Naive thymus-derived CD4-positive, alpha-beta T cell (primary cell): ENCODE data around the gene STK4. TPM values are rescaled to one million over a fixed set of nuclear protein-coding genes. Genes with fewer than 3 reads are reported as not detected.

Source experiments
- ATAC-seq: fragments of 150-1000 bp; cut with Tn5 transposase; 2 replicates; pipeline ENCODE4 v1.10.0; 2021; ENCODE audit warnings: mild to moderate bottlenecking, moderate library complexity
- CTCF ChIA-PET: fragments of 350-600 bp; sonication (Branson Sonifier 250); formaldehyde crosslinking; loops from one replicate; lab custom pipeline; 2021; ENCODE audit warnings: antibody characterized with exemption; lab: Charles Lee
- POLR2A ChIA-PET: fragments of 350-600 bp; sonication (Branson Sonifier 250); formaldehyde crosslinking; loops from one replicate; lab custom pipeline; 2021; ENCODE audit warnings: antibody characterized with exemption, inconsistent platforms; lab: Charles Lee
- DNase-seq, 9 donors: peaks; one replicate each; pipeline versions ENCODE4 v3.0.0 to v3.0.0-alpha.2; 2020 to 2022; ENCODE audit warnings: mixed read lengths in 1 of 9
- H3K27ac ChIP-seq: one replicate; pipeline ENCODE4 v1.7.0; 2013; ENCODE audit warnings: mild to moderate bottlenecking, low read depth, low read length, moderate library complexity
- H3K27me3 ChIP-seq, 2 donors: one replicate each; pipeline ENCODE4 v1.7.0; 2013; ENCODE audit warnings: low read length in 2 of 2, mild to moderate bottlenecking in 2 of 2, moderate library complexity in 2 of 2; ENCODE audit not compliant: control insufficient read depth in 2 of 2, insufficient read depth in 2 of 2
- H3K36me3 ChIP-seq, 3 experiments: 1 replicate in 2 of 3; 2 replicates in 1 of 3; pipeline ENCODE4 v1.7.0; 2013; ENCODE audit warnings: low read length in 3 of 3, mild to moderate bottlenecking in 3 of 3, moderate library complexity in 1 of 3; ENCODE audit not compliant: insufficient read depth in 3 of 3, control insufficient read depth in 2 of 3
- H3K4me1 ChIP-seq, 2 donors: one replicate each; pipeline ENCODE4 v1.7.0; 2013; ENCODE audit warnings: low read length in 2 of 2, mild to moderate bottlenecking in 2 of 2, moderate library complexity in 1 of 2; ENCODE audit not compliant: control insufficient read depth in 2 of 2, insufficient read depth in 2 of 2
- H3K4me3 ChIP-seq: 2 replicates; pipeline ENCODE4 v1.7.0; 2013; ENCODE audit warnings: mild to moderate bottlenecking, low read length
- H3K9me3 ChIP-seq, 3 experiments: 1 replicate in 2 of 3; 2 replicates in 1 of 3; pipeline ENCODE4 v1.7.0; 2013; ENCODE audit warnings: low read length in 3 of 3; ENCODE audit not compliant: control insufficient read depth in 2 of 3
- H3K27ac Mint-ChIP-seq, 9 donors: one replicate each; pipeline ENCODE4 v1.8.0; 2020 to 2022; ENCODE audit warnings: mixed read lengths in 9 of 9, mild to moderate bottlenecking in 8 of 9, moderate library complexity in 5 of 9, inconsistent platforms in 2 of 9
- H3K27me3 Mint-ChIP-seq, 5 donors: one replicate each; pipeline ENCODE4 v1.8.0; 2021 to 2022; ENCODE audit warnings: mixed read lengths in 5 of 5, mild to moderate bottlenecking in 1 of 5
- H3K36me3 Mint-ChIP-seq, 5 donors: one replicate each; pipeline ENCODE4 v1.8.0; 2020 to 2022; ENCODE audit warnings: mixed read lengths in 5 of 5, mild to moderate bottlenecking in 3 of 5, inconsistent platforms in 1 of 5
- H3K4me1 Mint-ChIP-seq, 7 donors: one replicate each; pipeline ENCODE4 v1.8.0; 2020 to 2022; ENCODE audit warnings: mixed read lengths in 7 of 7, mild to moderate bottlenecking in 3 of 7, inconsistent platforms in 1 of 7
- H3K4me3 Mint-ChIP-seq, 10 donors: one replicate each; pipeline ENCODE4 v1.8.0; 2020 to 2022; ENCODE audit warnings: mild to moderate bottlenecking in 10 of 10, mixed read lengths in 10 of 10, moderate library complexity in 6 of 10, inconsistent platforms in 2 of 10
- H3K9me3 Mint-ChIP-seq, 11 donors: one replicate each; pipeline ENCODE4 v1.8.0; 2020 to 2022; ENCODE audit warnings: mixed read lengths in 11 of 11, mild to moderate bottlenecking in 4 of 11, inconsistent platforms in 1 of 11, moderate library complexity in 1 of 11
- intact Hi-C, 2 donors: fragments of 100-400 bp; cut with micrococcal nuclease; formaldehyde crosslinking; loops; one replicate each; pipeline ENCODE4 v1.15.1; 2023
- polyA plus RNA-seq, 2 donors: library from polyadenylated mRNA; unstranded; fragments of 300-500 nt; fragmentation: Illumina TruSeq; gene quantifications; one replicate each; pipeline ENCODE4 v1.2.3, GENCODE V29; 2021
- total RNA-seq, 6 experiments: library from RNA in 5 of 6; stranded (reverse) in 5 of 6; gene quantifications; 1 replicate in 5 of 6; 2 replicates in 1 of 6; pipeline ENCODE4 v1.2.3 and lab custom pipeline; 2021 to 2026

The STK4 gene
- total and polyA plus RNA-seq, 7 experiments from 2014 or later, result 175 to 383 (median 247) TPM

DNA sequence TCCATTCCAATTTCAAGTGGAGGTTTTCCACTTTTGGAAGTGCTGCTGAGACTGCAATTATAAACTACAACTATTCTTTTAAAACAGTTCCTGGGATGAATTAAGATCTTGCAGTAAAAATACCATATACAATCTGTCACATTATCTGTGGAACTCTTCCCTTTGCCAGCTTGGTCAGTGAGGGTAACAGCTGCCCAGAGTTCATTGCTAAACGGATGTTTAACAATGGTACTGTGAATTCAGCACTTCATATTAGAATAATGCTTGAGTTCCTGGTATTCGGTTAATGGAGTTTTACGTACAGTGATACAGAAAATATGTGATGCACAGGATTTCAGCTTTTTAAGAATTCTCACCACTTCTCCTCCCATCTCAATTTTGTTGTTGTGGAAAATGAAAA lies 83.1 kb downstream of the STK4 start:
- ChIA-PET CTCF (interaction anchor here (4.0 kb wide), 1 partner anchor 46 kb away, joined by 16 read pairs; no protein-coding TSS in a partner anchor), POLR2A (interaction anchor here (0.7 to 1.5 kb wide), 2 partner anchors 20 to 27 kb away, joined by 3 read pairs; no protein-coding TSS in a partner anchor)
- H3K27me3 Mint-ChIP-seq, result no peaks in the 10 kb centered on the region

DNA sequence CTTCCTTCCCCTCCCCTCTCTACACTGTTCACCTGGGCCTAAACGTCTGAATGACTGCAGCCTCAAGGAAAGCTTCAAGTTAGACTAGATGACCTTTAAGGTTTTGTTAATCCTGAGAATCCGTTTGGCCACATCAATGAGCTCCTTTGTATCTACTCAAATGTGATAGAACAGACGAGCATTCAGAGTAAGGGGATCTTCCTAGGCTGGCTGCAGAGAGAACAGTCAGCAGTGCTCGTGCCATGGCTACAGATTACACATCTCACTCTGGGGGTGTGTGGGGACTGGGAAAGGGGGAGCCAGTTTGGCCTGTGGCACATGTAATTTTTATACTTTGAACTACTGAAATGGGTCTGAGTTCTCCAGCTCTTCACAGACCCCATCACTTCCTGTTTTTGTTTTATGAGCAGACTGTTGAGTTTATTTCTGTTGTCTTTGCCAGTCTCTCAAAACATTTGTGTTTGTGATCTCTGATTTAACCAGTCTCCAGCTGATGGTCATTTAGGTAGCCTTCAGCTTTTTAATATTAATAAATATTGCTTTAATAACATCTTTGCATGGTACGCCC lies 83.7 kb downstream of the STK4 start:
- no peaks in the 10 kb centered on the region for H3K27me3 Mint-ChIP-seq
- no peaks in the 10 kb centered on the region for H3K9me3 Mint-ChIP-seq
- no peaks in the 10 kb centered on the region for H3K9me3 ChIP-seq
- peaks cover 6 to 53% (median 12%) of the 10 kb centered on the region in 3 experiments for H3K36me3 ChIP-seq
- peaks cover 57 to 87% (median 80%) of the 10 kb centered on the region in 7 donors for H3K4me1 Mint-ChIP-seq
- H3K4me1 ChIP-seq, result peaks cover 56 to 58% of the 10 kb centered on the region in 2 donors
- POLR2A ChIA-PET, result no interaction called here
- CTCF ChIA-PET, result interaction anchor here (0.9 to 4.0 kb wide), 3 partner anchors 11 to 61 kb away, joined by 5 to 16 read pairs (median 8); no protein-coding TSS in a partner anchor
- DNase-seq, result no peak
- no peaks in the 10 kb centered on the region for H3K27me3 ChIP-seq
- peak overlapping the region; percentile 54 for H3K27ac ChIP-seq
- ATAC-seq, result peak; percentile 19
- intact Hi-C loops, result loop anchor here in 1 of 2 donors (1.0 kb wide), 1 partner anchor 7 kb away; no protein-coding TSS in a partner anchor
- peak overlapping the region; percentile 62 to 89 (median 68) for H3K4me3 Mint-ChIP-seq
- no peak overlapping the region for H3K4me3 ChIP-seq
- H3K27ac Mint-ChIP-seq, result peak overlapping the region; percentile 59 to 93 (median 84)
- peaks cover 2 to 41% (median 12%) of the 10 kb centered on the region in 5 donors for H3K36me3 Mint-ChIP-seq

More for the DNA sequence above, 83.1 kb downstream of the STK4 start:
- Mint-ChIP-seq H3K27ac (peak overlapping the region in 8 of 9 donors; percentile 59 to 90 (median 81)), H3K4me1 (peaks cover 53 to 83% (median 76%) of the 10 kb centered on the region in 7 donors), H3K9me3 (no peaks in the 10 kb centered on the region), H3K36me3 (peaks cover 0 to 38% (median 11%) of the 10 kb centered on the region in 5 donors), H3K4me3 (peak overlapping the region; percentile 62 to 89 (median 68))
- Histone ChIP-seq H3K4me1 (peaks cover 52 to 58% of the 10 kb centered on the region in 2 donors), H3K9me3 (no peaks in the 10 kb centered on the region), H3K27ac (peak overlapping the region; percentile 54), H3K4me3 (no peak overlapping the region), H3K27me3 (no peaks in the 10 kb centered on the region), H3K36me3 (peaks cover 6 to 48% (median 12%) of the 10 kb centered on the region in 3 experiments)
- intact Hi-C loops, result loop anchor here in 1 of 2 donors (1.0 kb wide), 1 partner anchor 8 kb away; no protein-coding TSS in a partner anchor
- DNase-seq, result no peak
- no peak for ATAC-seq

DNA sequence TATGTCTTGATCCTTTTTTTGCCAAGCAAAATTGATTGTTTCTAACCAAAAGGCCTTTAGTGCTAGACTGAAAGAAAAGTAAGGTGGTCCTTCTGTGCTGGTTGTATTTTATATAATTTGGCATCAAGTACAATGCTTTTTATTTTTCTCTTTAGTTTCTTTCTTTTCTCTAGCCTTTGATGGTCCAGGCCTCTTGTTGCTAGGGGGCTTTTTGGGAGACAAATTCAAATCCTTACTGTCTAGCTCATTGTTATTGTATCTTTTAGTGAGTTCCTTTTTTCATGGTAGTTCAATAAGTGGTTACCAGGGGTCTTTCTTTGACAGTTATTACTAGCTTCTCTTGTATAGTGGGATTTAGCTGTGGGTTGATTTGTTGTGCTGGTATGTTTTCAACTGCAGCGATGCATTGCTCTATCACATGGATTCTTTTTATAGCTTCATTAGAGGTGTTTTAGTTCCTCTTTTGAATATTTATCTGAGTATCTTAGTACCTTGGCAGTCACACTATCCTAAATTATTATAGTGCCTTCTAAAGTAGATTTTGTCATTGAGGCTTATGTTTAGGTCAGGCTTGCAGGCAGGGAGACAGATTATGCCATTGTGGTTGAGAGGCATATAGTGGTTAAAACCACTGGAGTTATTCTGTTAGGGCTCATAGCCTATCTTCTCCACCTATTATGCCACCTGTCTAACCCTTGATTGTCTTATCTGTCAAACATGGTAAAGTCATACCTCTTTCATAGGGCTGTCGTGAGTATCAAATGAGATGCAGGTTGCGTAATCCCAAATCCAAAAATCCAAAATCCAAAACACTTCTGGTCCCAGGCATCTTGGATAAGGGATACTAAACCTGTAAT lies 85.1 kb downstream of the STK4 start:
- peaks cover 6 to 58% (median 12%) of the 10 kb centered on the region in 3 experiments for H3K36me3 ChIP-seq
- H3K4me3 Mint-ChIP-seq, result peak overlapping the region in 9 of 10 donors; percentile 30 to 66 (median 49)
- H3K4me1 ChIP-seq, result peaks cover 56 to 58% of the 10 kb centered on the region in 2 donors

DNA sequence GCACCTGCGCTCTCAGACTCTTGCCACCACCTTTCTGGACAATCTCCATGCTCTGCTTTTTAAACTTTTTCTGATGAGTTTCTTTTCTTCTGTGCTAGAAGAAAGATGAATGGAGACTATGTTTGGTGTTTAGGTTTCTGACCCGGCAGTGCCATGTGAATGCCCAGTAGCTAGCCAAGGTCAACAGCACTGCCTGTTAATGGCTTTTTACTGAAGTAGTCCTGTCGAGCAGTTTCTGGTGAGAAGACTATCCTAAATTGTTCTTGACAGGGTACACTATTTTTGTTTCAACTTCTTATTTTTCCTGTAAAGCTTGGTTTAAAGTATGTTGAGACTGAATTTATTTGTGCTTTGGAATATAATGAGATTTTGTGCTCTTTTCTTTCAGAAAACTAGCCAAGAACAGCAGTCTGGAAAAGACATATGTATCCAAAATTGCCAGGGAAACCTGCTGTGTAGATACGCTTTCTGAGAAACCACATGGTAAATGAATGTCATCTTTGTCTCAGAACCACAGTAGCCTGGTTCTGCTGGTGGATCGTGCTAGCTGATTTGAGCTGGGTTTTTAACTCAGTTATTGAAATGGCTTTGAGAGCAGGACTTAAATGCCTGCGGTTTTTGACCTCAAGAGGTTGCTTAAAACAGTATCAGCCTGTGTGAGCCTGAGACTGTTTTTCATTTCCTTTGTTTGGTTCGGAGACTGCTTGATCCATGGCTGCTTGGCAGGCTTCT lies 86.6 kb downstream of the STK4 start:
- ChIA-PET POLR2A (interaction anchor here (0.8 kb wide), 1 partner anchor 9 kb away, joined by 4 read pairs; no protein-coding TSS in a partner anchor), CTCF (interaction anchor here (0.6 to 0.8 kb wide), 3 partner anchors 9 to 311 kb away, joined by 3 to 5 read pairs (median 3); no protein-coding TSS in a partner anchor)
- Histone ChIP-seq H3K4me1 (peaks cover 48 to 56% of the 10 kb centered on the region in 2 donors), H3K9me3 (no peaks in the 10 kb centered on the region), H3K27ac (peak overlapping the region; percentile 43), H3K27me3 (no peaks in the 10 kb centered on the region), H3K4me3 (no peak overlapping the region), H3K36me3 (peaks cover 9 to 61% (median 16%) of the 10 kb centered on the region in 3 experiments)
- H3K27ac Mint-ChIP-seq, result peak overlapping the region; percentile 17 to 89 (median 79)
- H3K4me3 Mint-ChIP-seq, result peak overlapping the region in 9 of 10 donors; percentile 17 to 61 (median 46)
- ATAC-seq (peak; percentile 83), DNase-seq (peak in 5 of 9 donors; percentile 12 to 25 (median 17))
- intact Hi-C loops, result loop anchor here (2.0 kb wide), 2 partner anchors 16 to 44 kb away; no protein-coding TSS in a partner anchor
- H3K27me3 Mint-ChIP-seq, result no peaks in the 10 kb centered on the region
- no peaks in the 10 kb centered on the region for H3K9me3 Mint-ChIP-seq
- peaks cover 64 to 96% (median 90%) of the 10 kb centered on the region in 7 donors for H3K4me1 Mint-ChIP-seq
- peaks cover 11 to 48% (median 22%) of the 10 kb centered on the region in 5 donors for H3K36me3 Mint-ChIP-seq

More for the DNA sequence above, 85.1 kb downstream of the STK4 start:
- Histone ChIP-seq H3K4me3 (no peak overlapping the region), H3K27ac (peak overlapping the region; percentile 38), H3K9me3 (no peaks in the 10 kb centered on the region), H3K27me3 (no peaks in the 10 kb centered on the region)
- intact Hi-C loops, result loop anchor here (2.0 kb wide), 2 partner anchors 15 to 45 kb away; no protein-coding TSS in a partner anchor
- ATAC-seq (peak; percentile 41), DNase-seq (no peak)
- POLR2A ChIA-PET, result interaction anchor here (0.7 to 0.8 kb wide), 2 partner anchors 25 to 406 kb away, joined by 3 read pairs; no protein-coding TSS in a partner anchor
- CTCF ChIA-PET, result interaction anchor here (0.6 to 4.0 kb wide), 3 partner anchors 20 to 60 kb away, joined by 6 to 16 read pairs (median 8); no protein-coding TSS in a partner anchor
- peak overlapping the region; percentile 7 to 89 (median 76) for H3K27ac Mint-ChIP-seq
- peaks cover 66 to 94% (median 90%) of the 10 kb centered on the region in 7 donors for H3K4me1 Mint-ChIP-seq
- H3K9me3 Mint-ChIP-seq, result no peaks in the 10 kb centered on the region
- peaks cover 7 to 51% (median 20%) of the 10 kb centered on the region in 5 donors for H3K36me3 Mint-ChIP-seq
- no peaks in the 10 kb centered on the region for H3K27me3 Mint-ChIP-seq

DNA sequence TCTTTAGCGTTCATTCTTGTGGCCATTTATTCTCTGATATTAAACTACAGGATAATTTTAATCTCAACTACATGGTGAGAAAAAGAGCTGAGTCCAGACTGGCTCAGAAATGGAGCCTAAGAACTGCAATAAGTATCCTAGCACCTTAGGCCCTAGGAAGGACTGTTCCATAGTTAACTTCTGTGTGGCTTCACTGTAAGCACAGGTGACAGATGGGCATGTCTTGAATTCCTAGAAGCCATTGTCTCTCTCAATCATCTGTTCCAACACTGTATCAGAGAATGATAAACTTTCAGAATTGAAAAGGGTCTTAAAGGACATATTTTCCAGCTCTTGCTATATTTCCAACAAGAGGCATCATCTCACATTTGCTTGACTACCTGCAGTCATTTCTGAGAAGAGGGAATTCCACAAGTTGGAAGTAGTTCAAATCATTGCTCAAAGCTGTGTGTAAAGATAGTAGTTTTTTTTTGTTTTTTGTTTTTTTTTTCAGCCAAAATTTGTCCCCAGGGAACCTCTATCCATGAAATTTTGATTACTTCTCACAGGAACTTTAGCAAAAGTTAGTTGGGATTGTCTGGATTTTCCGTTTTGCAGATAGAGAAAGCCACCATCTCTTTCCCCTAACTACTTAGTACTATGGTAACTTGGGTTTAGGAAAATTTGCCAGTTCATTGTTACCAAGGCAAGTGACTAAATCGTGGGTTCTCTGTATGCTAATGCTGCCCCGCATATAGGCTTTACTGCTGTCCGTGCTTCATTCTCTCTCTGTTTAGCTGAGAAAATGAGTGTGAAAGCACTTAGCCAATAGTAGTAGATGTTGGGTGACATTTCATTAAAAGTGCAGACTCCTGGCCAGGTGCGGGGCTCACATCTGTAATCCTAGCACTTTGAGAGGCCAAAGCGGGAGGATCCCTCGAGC lies 87.4 kb downstream of the STK4 start:
- no peaks in the 10 kb centered on the region for H3K9me3 Mint-ChIP-seq
- POLR2A ChIA-PET, result interaction anchor here (0.8 to 1.2 kb wide), 2 partner anchors 9 to 37 kb away, joined by 3 to 4 read pairs; no protein-coding TSS in a partner anchor
- no peak for ATAC-seq
- no peaks in the 10 kb centered on the region for H3K9me3 ChIP-seq
- H3K4me1 Mint-ChIP-seq, result peaks cover 57 to 96% (median 91%) of the 10 kb centered on the region in 7 donors
- CTCF ChIA-PET, result interaction anchor here (0.6 to 1.8 kb wide), 3 partner anchors 10 to 310 kb away, joined by 3 to 7 read pairs (median 3); no protein-coding TSS in a partner anchor
- no peaks in the 10 kb centered on the region for H3K27me3 ChIP-seq
- peak overlapping the region; percentile 17 to 89 (median 79) for H3K27ac Mint-ChIP-seq
- peaks cover 47 to 59% of the 10 kb centered on the region in 2 donors for H3K4me1 ChIP-seq
- peak overlapping the region in 7 of 10 donors; percentile 12 to 61 (median 46) for H3K4me3 Mint-ChIP-seq
- DNase-seq, result no peak
- H3K36me3 ChIP-seq, result peaks cover 9 to 64% (median 16%) of the 10 kb centered on the region in 3 experiments
- intact Hi-C loops, result loop anchor here (2.0 kb wide), 2 partner anchors 17 to 43 kb away; no protein-coding TSS in a partner anchor
- no peaks in the 10 kb centered on the region for H3K27me3 Mint-ChIP-seq
- peaks cover 11 to 47% (median 22%) of the 10 kb centered on the region in 5 donors for H3K36me3 Mint-ChIP-seq
- H3K4me3 ChIP-seq, result no peak overlapping the region
- peak overlapping the region; percentile 43 for H3K27ac ChIP-seq
